Hepatic stellate cell (primary cell): Measurements from ENCODE around the gene CNTLN.
A peak's percentile ranks its signal among the peaks of the same experiment; 100 is the strongest.

Source experiments
- DNase-seq: peaks from one replicate; pipeline ENCODE4 v3.0.0; 2011; ENCODE audit warnings: low spot score

CNTLN gene, protein sequence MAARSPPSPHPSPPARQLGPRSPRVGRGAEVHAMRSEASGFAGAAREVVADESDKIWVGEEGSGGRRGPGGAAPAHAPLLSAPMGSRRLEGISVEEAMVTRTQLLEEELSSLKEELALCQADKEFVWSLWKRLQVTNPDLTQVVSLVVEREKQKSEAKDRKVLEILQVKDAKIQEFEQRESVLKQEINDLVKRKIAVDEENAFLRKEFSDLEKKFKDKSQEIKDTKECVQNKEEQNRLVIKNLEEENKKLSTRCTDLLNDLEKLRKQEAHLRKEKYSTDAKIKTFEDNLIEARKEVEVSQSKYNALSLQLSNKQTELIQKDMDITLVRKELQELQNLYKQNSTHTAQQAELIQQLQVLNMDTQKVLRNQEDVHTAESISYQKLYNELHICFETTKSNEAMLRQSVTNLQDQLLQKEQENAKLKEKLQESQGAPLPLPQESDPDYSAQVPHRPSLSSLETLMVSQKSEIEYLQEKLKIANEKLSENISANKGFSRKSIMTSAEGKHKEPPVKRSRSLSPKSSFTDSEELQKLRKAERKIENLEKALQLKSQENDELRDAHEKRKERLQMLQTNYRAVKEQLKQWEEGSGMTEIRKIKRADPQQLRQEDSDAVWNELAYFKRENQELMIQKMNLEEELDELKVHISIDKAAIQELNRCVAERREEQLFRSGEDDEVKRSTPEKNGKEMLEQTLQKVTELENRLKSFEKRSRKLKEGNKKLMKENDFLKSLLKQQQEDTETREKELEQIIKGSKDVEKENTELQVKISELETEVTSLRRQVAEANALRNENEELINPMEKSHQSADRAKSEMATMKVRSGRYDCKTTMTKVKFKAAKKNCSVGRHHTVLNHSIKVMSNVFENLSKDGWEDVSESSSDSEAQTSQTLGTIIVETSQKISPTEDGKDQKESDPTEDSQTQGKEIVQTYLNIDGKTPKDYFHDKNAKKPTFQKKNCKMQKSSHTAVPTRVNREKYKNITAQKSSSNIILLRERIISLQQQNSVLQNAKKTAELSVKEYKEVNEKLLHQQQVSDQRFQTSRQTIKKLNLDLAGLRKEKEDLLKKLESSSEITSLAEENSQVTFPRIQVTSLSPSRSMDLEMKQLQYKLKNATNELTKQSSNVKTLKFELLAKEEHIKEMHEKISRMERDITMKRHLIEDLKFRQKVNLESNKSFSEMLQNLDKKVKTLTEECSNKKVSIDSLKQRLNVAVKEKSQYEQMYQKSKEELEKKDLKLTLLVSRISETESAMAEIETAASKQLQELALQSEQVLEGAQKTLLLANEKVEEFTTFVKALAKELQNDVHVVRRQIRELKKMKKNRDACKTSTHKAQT (N-terminal part only)

DNA sequence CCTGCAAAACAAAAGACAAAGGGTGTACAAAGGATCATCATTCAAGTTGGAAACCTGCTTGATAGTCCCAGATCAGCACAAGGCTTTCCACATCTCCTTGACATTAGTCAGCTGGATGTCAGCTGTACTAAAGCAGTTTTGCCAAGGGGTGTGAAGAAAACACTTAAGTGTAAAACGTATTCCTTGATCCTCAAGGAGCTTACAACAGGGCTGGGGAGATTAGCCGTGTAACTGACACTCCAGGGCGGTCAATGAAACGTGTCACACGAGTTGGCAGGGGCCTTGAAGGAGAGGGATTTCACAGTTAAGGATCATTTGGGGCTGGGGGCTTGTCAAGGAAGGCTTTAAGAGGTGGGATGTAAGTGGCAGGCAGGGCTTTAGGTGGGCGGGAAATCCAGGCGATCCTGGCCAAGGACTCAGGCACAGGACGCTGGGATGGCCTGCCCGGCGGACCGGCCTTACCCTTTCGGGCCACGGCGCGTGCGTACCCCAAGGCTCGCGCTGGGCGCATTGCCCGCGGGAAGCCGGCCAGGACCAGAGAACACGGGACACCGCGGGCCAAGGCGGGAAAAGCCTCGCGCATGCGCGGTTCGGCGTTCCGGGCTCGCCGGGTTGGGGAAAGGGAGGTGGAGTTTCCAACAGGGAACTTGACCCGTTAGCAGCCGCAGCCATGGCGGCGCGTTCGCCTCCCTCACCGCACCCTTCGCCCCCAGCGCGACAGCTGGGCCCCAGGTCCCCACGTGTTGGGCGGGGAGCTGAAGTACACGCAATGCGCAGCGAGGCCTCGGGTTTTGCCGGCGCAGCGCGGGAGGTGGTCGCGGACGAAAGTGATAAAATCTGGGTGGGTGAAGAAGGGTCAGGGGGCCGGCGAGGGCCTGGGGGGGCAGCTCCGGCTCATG, at the start of gene CNTLN:
Gene CNTLN (plus strand): TSS at position 645 of the 899 bp plus-strand sequence. CDS start 26 bp downstream, at position 671.
- peak; percentile 92 for DNase-seq

DNA sequence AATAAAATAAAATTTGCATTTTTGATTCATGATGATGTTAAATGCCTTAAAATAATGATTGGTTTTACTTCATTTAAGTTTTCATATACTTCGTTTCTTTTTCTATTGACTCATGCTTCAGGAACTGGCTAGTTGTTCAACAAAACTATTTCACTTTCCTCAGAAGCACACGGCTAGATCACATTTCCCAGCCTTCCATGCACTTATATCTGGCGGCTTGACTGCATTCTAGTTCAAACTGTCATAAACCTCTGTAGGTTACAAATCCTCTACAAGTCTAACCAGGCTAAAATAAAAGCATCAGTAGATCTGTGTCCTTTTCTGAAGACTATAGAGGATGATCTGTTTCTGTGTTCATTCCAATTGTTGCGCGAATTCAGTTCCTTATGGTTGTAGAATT, 46.3 kb upstream of the CNTLN start:
- no peak for DNase-seq

DNA sequence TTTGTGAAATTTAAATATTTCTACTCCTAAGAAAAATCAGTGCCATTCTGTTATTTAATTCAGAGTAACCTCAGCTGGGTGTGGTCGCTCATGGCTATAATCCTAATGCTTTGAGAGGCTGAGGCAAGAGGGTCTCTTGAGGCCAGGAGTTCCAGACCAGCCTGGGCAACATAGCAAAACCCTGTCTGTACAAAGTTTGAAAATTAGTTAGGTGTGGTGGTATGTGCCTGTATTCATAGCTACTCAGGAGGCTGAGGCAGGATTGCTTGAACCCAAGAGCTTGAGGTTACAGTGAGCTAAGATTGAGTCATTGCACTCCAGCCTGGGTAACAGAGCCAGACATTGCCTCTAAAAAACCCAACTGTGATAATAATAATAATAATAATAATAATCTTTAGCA, 44.8 kb upstream of the CNTLN start:
- no peak for DNase-seq

DNA sequence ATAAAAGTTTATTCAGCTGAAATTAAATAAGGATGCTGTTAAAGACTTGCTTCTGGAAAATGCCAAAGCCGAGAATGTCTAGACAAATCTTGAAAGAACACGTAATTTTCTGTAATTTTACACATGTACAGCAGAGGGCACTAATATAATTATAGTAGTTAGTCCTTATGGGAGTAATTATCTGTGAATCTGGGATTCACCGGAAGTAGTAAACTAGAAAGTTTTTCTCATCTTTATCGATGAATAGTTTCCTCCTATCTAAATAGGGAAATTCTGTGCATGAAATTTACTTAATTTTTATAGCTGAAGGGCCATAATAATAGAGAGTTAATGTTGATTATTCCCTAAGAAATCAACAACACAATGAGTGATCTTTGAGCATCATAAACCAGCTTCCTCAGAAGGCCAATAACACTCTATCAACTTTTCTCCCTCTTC, 18.4 kb upstream of the CNTLN start:
- DNase-seq, result peak; percentile 30

DNA sequence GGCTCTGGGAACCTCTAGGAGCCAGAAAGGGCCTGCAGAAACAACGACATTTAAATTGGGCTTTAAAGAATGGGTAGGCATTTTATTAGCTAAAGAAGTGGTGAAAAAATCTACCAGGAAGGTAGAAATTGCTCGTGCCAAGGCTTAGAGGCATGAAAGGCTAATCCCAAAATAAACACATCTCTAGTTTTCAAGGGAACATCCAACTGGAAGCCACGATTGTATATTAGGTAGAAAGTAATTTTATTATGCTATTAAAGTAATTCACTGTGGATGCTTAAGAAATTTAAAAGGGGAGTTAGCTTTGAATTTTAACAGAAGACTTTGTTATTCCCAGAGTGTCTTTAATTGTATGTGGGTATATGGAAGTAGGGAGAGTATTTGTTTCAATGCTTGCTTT, 17.5 kb upstream of the CNTLN start:
- DNase-seq, result no peak

DNA sequence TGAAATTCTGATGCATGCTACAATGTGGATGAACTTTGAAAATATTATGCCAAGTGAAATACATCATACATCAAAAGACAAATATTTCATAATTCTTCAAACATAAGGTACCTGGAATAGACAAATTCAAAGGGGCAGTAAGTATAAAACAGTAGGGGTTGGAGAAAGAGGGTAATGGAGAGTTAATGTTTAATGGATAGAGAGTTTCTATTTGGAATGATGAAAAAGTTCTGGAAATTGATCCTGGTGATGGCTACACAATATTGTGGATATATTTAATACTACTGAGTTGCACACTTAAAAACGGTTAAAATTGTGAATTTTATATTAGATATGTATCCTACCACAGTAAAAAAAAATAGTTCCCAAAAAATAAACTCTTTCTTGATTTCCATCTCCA, 14.6 kb upstream of the CNTLN start:
- no peak for DNase-seq

DNA sequence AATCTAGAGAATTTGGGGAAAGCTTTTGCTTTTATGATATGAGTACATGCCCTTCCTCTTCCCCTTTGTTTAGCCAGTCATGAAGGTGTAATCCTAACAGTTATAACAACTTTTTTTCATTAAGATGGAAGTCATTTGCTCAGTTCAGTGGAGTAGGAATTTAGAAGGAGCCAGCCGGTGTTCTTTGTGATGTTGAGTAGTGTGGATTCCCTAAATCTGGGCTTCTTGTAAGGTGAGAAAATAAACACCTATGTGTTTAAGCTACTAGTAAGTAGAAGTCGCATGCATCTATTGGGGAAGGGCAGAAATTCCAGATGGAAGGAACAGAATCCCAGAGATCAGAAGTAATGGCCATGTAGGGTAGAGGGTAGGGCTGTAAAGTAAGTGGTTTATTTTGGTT, 13.6 kb upstream of the CNTLN start:
- DNase-seq, result no peak

DNA sequence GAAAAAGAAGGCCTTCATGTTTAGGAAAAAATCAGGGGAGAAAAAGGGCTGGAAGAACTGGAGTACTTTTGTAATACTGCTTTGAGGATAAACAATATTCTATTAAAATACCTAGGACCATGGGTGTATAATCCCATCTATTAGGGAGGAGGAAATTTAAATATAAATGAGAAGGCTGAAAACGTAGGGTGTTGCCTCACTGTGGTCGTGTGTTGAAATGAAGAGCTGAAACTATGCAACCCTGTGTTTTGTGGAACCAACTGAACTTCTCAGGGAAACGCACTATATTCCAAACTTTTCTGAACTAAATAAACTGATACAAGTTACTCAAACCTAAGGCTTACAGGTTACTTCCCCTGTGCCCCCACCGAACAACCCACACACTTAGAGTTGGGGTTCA, 4.5 kb upstream of the CNTLN start:
- no peak for DNase-seq

DNA sequence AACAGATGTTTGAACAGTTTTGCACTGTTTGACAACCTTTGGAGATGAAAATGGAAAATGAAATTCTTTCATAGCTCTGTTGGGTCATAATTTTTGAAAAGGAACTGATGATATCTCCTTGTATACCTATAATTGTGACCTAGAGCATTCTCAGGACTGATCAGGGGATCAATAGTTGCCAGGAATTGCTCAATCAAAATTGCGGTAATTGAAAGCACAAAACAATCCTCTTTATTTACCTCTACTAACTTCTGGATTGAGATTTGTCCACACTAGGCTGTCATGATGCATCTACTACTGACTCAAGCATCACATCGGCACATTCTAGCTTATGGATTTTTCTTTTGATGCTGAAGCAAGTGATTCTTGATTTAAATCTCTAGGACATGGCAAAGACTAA, 4.1 kb upstream of the CNTLN start:
- no peak for DNase-seq

DNA sequence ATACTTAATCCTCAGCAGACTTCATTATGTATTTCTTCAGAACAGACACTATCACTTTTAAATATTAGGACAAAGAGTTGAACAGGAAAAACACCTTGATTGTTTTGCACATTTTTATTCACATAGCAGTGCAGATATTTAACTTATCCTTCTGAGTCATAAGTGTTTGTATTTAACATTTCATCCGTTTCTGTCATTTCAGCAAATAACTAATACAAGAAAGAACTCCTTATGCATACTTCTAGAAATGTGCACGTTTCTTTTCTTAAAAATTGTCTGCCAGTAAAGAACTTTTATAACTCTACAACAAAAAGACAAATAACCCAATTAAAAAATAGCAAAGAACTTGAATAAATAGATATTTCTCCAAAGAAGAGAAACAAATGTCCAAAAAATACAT, 3.3 kb upstream of the CNTLN start:
- no peak for DNase-seq

DNA sequence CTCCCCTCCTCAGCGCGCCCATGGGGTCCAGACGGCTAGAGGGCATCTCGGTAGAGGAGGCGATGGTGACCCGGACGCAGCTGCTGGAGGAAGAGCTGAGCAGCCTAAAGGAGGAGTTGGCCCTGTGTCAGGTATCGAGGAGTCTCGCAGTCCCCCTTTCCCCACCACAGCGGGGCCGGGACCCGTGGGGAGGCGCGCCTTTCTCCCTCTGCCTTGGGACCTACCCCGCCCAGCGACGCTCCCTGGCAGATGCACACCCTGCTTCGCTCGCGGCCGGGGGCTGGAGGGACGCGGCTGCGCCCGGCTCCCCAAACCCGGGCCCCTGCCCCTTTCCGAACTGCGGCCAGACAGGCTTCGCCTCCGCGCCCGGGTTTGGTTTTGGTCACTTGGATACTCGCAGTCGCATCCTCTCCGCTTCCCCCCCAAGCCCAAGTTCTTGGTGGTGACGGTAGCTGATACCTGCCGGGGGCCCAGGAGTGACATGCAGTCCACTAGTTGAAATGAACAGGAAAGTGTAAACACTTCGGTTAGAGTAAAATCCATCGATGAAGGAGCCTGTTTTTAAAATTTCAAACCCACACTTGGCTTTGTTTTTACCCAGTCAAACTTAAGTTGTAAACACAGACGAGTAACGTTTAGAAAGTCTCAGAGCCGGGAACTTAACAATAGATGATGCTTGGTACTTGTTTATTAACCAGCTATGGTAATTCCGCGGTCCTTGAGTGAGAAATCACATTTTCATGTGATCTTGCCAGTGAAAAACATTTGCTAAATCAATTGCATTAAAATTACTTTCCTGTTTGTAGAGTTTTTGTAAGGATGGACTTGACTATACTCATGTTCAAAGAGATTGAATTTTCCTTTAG, 688 bp downstream of the CNTLN start:
- DNase-seq, result peak; percentile 64

DNA sequence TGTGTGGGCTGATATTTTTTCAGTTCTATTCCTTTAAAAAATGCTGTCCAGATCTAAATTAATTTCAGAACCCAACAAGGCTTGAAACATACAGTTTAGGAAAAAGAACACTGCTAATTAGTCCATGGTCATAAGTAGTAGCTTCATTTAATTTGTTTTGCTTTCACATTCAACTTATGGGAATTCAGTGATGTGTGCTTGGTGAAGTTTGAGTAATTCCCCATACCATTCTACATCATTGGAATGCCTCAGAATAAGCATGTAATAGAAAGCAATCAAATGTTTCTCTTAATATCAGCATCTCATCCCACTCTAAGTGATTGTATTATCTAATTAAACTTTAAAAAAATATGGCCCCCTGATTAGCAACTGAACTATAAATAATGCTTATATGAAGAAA, 2.7 kb downstream of the CNTLN start:
- DNase-seq, result no peak

DNA sequence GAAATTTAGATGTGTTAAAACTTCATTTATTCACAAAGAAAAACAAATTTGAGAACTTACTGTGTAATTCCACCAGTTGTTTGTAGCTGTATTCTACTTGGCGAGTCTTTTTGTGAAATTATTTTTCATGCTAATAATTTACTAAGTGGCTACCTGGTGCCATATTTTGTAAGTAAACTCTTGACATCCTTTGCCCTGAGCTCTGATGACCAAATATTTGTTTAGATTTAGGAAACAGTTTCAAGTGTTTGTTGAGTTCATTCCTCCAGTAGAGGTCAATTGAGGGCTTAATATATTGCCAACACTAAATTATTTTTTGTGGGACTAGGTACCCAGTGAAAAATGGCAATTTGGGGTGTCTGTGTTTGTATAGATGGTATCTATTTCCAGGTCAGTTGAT, 3.7 kb downstream of the CNTLN start:
- no peak for DNase-seq

DNA sequence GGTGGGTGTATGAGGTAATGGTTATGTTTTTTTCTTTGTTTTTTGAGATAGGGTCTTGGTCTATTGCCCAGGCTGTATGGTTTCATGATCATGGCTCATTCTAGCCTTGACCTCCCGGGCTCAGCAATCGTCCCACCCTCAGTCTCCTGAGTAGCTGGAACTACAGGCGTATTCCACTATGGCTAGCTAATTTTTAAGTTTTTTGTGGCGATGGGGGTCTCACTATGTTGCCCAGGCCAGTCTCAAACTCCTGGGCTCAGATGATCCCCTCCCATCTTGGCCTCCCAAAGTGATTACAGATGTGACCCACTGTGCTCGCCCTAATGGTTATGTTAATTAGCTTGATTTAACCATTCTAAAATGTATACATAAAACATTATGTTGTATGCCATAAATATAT, 5.6 kb downstream of the CNTLN start:
- DNase-seq, result no peak

DNA sequence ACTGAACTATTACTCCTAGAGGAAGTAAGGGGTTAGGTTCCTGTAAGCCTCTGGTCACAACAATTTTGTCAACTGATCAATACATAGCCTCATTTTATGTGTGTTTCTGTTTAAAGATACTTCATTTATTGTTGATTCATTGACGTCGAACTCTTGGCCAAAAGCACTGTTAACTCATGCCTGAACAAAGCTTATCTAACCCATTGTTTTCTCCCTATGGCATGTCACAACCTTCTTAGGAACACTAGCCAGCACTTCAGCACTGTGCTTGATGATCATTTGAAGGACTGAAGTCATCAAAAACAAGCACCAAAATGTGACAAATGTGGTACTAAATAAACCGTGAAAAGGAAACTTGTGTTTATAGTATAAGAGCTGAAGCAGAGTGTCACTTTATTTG, 13.5 kb downstream of the CNTLN start:
- DNase-seq, result no peak

DNA sequence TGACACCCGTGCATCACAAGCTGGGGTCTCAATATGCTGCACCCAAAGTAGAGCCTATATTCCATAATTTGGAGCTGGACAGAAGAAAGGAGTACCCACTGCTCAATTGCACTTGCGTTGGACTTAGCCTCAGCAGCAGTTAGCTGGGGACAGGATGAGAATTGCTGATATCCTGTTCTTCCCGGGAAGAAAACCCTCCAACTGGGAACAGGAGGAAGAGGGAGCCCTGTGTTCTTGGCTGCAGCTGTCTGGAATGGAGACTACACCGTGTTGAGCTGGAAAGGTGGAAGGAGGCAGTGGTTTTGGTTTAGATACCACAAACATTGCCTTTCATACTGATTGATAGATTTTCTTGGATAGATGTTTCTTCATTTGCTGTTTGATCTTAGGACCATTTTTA, 24.6 kb downstream of the CNTLN start:
- DNase-seq, result no peak

DNA sequence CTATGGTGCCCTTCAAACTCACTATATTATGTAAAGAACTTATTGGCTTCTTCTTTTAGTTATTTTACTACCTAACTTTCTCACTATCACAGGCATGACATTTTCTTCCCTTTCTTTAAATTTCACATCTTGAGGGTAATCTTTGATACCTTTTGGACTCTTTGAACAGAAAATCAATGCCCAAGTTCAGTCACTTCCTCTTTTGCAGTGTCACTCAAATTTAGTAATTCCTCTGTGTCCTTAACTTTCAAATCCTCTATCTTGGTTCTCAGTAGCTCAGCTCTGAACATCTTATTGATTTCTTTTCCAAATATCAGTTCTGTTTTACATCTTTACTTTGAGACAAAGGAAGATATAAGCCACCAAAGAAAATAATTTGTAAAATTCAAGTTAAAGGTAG, 25.5 kb downstream of the CNTLN start:
- no peak for DNase-seq

DNA sequence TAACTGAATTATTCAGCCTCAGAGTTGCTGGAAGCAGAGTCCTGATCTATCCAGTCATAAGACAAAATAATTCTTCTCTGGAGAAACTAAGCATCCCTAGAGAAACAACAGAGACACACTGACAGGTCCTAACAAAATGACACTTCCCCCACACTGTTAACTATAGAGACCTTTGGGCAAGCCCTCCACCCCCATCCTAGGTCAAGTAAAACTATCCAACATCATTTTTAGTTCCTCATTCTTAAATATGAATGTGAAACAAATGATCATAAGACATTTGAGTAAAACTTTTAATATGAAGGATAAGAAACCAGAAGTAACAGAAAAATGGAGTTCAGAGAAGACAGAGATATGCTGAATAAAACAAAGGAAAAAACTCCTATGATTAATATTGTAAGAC, 30.9 kb downstream of the CNTLN start:
- no peak for DNase-seq

DNA sequence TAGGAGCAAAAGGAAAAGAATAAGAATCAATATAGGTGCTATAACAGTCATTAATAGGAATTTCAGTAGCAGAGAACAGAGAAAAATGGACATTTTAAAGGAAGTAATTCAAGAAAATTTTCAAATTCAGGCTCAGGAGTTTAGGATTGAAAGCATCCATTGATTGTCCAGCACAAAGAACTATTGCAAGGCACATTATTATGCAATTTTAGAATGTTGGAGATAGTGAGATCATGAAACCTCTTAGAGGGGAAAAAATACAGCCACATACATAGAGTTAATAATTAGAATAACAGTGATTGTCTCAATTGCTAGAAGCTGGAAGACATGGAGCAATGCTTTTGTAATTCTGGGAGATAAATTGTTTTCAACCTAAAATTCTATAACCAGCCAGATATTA, 31.5 kb downstream of the CNTLN start:
- DNase-seq, result no peak
